HepG2 (cell line): ENCODE data around the gene KLB. TPM values are rescaled to one million over a fixed set of nuclear protein-coding genes. Genes with fewer than 3 reads are reported as not detected.

ENCODE experiments used
- CHD4 ChIP-seq: fragments of 200-600 bp; sonication (generic); IDR thresholded peaks from 2 replicates; pipeline ENCODE4 v1.7.0; 2017; ENCODE audit warnings: mild to moderate bottlenecking, low read length, borderline replicate concordance
- FOXJ3 ChIP-seq: sonication (generic); formaldehyde crosslinking; IDR thresholded peaks from 2 replicates; pipeline ENCODE4 v1.4.0; 2020; ENCODE audit warnings: missing genetic modification reagents, mild to moderate bottlenecking, borderline replicate concordance
- GATA4 ChIP-seq: sonication (generic); IDR thresholded peaks from 2 replicates; pipeline ENCODE4 v1.6.1; 2016; ENCODE audit warnings: antibody characterized with exemption, low read depth, borderline replicate concordance
- ISL2 ChIP-seq: sonication (generic); formaldehyde crosslinking; IDR thresholded peaks from 2 replicates; pipeline ENCODE4 v1.5.0; 2020; ENCODE audit warnings: missing genetic modification reagents
- MTF2 ChIP-seq: sonication (generic); formaldehyde crosslinking; IDR thresholded peaks from 2 replicates; pipeline ENCODE4 v1.5.0; 2020; ENCODE audit warnings: missing genetic modification reagents, borderline replicate concordance
- NRL ChIP-seq: sonication (generic); formaldehyde crosslinking; IDR thresholded peaks from 2 replicates; pipeline ENCODE4 v1.5.0; 2020; ENCODE audit warnings: missing genetic modification reagents, mild to moderate bottlenecking, moderate library complexity, borderline replicate concordance
- PAXIP1 ChIP-seq: sonication (generic); formaldehyde crosslinking; conservative IDR thresholded peaks from 2 replicates; pipeline ENCODE4 v1.4.0; 2020; ENCODE audit warnings: mild to moderate bottlenecking, missing genetic modification reagents, moderate library complexity
- SKI ChIP-seq: fragments of 450-650 bp; IDR thresholded peaks from one replicate; pipeline ENCODE4 v1.6.1; 2018; ENCODE audit warnings: mild to moderate bottlenecking; ENCODE audit not compliant: partially characterized antibody
- SP4 ChIP-seq: sonication (generic); formaldehyde crosslinking; IDR thresholded peaks from 2 replicates; pipeline ENCODE4 v1.8.1; 2023; ENCODE audit warnings: mild to moderate bottlenecking, missing genetic modification reagents
- TCF12 ChIP-seq, 2 experiments: fragments of 450-650 bp in 1 of 2; sonication (generic) in 1 of 2; formaldehyde crosslinking in 1 of 2; IDR thresholded peaks; 2 replicates each; pipeline versions ENCODE4 v1.6.1 to v1.8.0; 2017 to 2022; ENCODE audit warnings: antibody characterized with exemption in 1 of 2, mild to moderate bottlenecking in 1 of 2, missing genetic modification reagents in 1 of 2, moderate library complexity in 1 of 2
- XRCC5 ChIP-seq: fragments of 200-400 bp; formaldehyde crosslinking; optimal IDR thresholded peaks from 2 replicates; pipeline ENCODE3; 2017; ENCODE audit warnings: mild to moderate bottlenecking, low read length
- ZNF331 ChIP-seq: sonication (generic); formaldehyde crosslinking; IDR thresholded peaks from 2 replicates; pipeline ENCODE4 v1.4.0; 2020; ENCODE audit warnings: missing genetic modification reagents
- polyA plus RNA-seq, 8 experiments: library from polyadenylated mRNA; depleted of rRNA in 3 of 8; stranded (reverse) in 7 of 8; unstranded in 1 of 8; fragments of >200 nt; fragmentation: Illumina TruSeq in 4 of 8; extraction: Trizol in 4 of 8; gene quantifications; 2 replicates each; pipeline versions ENCODE4 v1.2.1 to v1.2.3, GENCODE V29; 2011 to 2016; ENCODE audit warnings: low read depth in 4 of 8, missing spikeins in 1 of 8, mixed read lengths in 1 of 8; ENCODE audit not compliant: insufficient read depth in 1 of 8
- total RNA-seq, 5 experiments: library from RNA; depleted of rRNA; stranded (reverse); fragments of >200 nt; fragmentation: Illumina TruSeq; extraction: Trizol; gene quantifications; 2 replicates each; pipeline ENCODE4 v1.2.3, GENCODE V29; 2016; ENCODE audit warnings: low read depth in 1 of 5
- TF ChIP-seq, protein P1 (sequence below): sonication (generic); formaldehyde crosslinking; IDR thresholded peaks from 2 replicates; pipeline ENCODE4 v1.5.0; 2020; ENCODE audit warnings: missing genetic modification reagents
- TF ChIP-seq, protein P2 (sequence below): IDR thresholded peaks from 2 replicates; pipeline ENCODE4 v1.6.1; 2016; ENCODE audit warnings: mild to moderate bottlenecking
- TF ChIP-seq, protein P3 (sequence below): IDR thresholded peaks from 2 replicates; pipeline ENCODE4 v1.6.1; 2016; ENCODE audit warnings: missing compliant biosample characterization, missing genetic modification reagents, borderline replicate concordance

The KLB gene
- total and polyA plus RNA-seq, 2 of the 13 experiments (the other 11 are each of a cell fraction or from before 2014, with no cell fraction given) = 25.3 to 82.0 TPM

DNA sequence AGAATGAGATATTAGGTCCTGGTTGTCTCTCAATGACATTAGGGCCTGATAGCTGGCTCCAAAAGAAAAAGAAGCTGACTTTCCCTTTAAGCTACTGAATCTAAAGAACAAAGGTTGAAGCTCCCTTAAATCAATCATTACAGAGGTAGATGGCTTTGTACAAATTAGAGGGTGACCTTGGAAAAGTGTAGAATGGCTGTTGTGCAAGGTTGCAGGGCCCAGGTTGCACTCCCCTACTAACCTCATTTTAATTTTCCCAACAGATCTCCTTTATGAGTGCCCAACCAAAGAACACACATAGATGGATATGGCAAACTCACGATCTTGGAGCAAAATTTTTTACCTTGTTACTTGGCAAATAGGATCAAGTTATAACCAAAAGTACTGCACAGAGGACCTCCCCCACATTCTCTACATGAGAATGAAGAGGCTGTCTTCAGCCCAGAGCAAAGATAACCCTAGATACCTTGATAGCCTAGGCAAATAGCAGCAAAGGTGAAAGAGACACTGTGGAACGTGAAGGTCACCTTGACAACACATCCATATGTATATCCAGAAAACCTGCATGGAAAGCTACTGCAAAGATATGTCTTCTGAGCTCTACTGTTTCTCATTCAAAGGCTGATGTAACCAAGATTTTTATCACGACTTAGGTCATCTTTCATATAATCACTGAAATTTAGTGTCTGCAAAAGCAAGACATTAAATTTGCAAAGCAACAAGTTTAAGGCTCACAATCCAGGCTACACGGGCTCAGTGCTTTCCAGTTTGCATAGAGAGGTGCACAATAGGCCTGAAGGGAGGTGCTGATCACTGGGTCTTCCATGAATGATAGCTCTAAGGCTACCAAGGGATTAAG lies 23.0 kb downstream of the KLB start (continued):
- TF ChIP-seq, protein P1, sequence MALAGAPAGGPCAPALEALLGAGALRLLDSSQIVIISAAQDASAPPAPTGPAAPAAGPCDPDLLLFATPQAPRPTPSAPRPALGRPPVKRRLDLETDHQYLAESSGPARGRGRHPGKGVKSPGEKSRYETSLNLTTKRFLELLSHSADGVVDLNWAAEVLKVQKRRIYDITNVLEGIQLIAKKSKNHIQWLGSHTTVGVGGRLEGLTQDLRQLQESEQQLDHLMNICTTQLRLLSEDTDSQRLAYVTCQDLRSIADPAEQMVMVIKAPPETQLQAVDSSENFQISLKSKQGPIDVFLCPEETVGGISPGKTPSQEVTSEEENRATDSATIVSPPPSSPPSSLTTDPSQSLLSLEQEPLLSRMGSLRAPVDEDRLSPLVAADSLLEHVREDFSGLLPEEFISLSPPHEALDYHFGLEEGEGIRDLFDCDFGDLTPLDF (CRISPR knock-in tag) = 0 out of 2 replicates have a peak, but pooled peaks have one; percentile 28
- TF ChIP-seq TCF12 (IDR thresholded peaks at IDR 0.05) (no peak), TCF12 (CRISPR knock-in tag; IDR thresholded peaks at IDR 0.05) (no peak; the same call in 1 of the 2 replicates), CHD4 (no peak), MTF2 (CRISPR knock-in tag) (no peak), SKI (no peak), SP4 (CRISPR knock-in tag) (no peak), FOXJ3 (CRISPR knock-in tag) (peak; percentile 50; the same call in 1 of the 2 replicates), XRCC5 (no peak), ISL2 (peak; percentile 88; the same call in 1 of the 2 replicates), GATA4 (peak; percentile 92), ZNF331 (CRISPR knock-in tag) (peak; percentile 34; the same call in 1 of the 2 replicates), NRL (CRISPR knock-in tag) (no peak), PAXIP1 (CRISPR knock-in tag) (peak; percentile 88)
- TF ChIP-seq, protein P2, sequence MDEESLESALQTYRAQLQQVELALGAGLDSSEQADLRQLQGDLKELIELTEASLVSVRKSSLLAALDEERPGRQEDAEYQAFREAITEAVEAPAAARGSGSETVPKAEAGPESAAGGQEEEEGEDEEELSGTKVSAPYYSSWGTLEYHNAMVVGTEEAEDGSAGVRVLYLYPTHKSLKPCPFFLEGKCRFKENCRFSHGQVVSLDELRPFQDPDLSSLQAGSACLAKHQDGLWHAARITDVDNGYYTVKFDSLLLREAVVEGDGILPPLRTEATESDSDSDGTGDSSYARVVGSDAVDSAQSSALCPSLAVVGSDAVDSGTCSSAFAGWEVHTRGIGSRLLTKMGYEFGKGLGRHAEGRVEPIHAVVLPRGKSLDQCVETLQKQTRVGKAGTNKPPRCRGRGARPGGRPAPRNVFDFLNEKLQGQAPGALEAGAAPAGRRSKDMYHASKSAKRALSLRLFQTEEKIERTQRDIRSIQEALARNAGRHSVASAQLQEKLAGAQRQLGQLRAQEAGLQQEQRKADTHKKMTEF (CRISPR knock-in tag) = no peak; the same call in 1 of the 2 replicates
- TF ChIP-seq, protein P3, sequence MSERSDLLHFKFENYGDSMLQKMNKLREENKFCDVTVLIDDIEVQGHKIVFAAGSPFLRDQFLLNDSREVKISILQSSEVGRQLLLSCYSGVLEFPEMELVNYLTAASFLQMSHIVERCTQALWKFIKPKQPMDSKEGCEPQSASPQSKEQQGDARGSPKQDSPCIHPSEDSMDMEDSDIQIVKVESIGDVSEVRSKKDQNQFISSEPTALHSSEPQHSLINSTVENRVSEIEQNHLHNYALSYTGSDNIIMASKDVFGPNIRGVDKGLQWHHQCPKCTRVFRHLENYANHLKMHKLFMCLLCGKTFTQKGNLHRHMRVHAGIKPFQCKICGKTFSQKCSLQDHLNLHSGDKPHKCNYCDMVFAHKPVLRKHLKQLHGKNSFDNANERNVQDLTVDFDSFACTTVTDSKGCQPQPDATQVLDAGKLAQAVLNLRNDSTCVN (CRISPR knock-in tag) = peak; percentile 79
